ENCODE results near the gene DHX8. TPM values are rescaled to one million over a fixed set of nuclear protein-coding genes. Genes with fewer than 3 reads are reported as not detected.
A peak's percentile ranks its signal among the peaks of the same experiment; 100 is the strongest.

Gene DHX8
- polyA plus RNA-seq, 6 donors from 2014 or later = 20.5 to 40.4 (median 30.8) TPM

GRCh38 chr17:43549496-43549895 lies 65.7 kb downstream of the DHX8 start:
- no peak overlapping the region for H3K27ac Mint-ChIP-seq
- peaks cover 0 to 2% (median 0%) of the 10 kb centered on the region in 7 donors for H3K9me3 Mint-ChIP-seq
- peak overlapping the region in 1 of 8 donors; percentile 37 for H3K4me3 Mint-ChIP-seq
- DNase-seq (no peak), ATAC-seq (ENCODE audit: low read depth in 2 of 2) (no peak)
- H3K27me3 Mint-ChIP-seq = peaks cover 46 to 71% (median 60%) of the 10 kb centered on the region in 3 donors
- no peaks in the 10 kb centered on the region for H3K36me3 Mint-ChIP-seq
- H3K4me1 Mint-ChIP-seq = peaks cover 15 to 20% (median 17%) of the 10 kb centered on the region in 3 donors

- no peak overlapping the region for H3K27ac Mint-ChIP-seq
- H3K9me3 Mint-ChIP-seq = peaks cover 0 to 2% (median 0%) of the 10 kb centered on the region in 7 donors
- peaks cover 0 to under 1% of the 10 kb centered on the region in 2 donors for H3K36me3 Mint-ChIP-seq
- ATAC-seq (ENCODE audit: low read depth in 2 of 2) (no peak), DNase-seq (no peak)
- H3K4me1 Mint-ChIP-seq = peaks cover 8 to 13% (median 10%) of the 10 kb centered on the region in 3 donors
- peaks cover 41 to 74% (median 63%) of the 10 kb centered on the region in 3 donors for H3K27me3 Mint-ChIP-seq
- no peak overlapping the region for H3K4me3 Mint-ChIP-seq
Measured at GRCh38 chr17:43550754-43551153, 67.0 kb downstream of the DHX8 start.

DNA sequence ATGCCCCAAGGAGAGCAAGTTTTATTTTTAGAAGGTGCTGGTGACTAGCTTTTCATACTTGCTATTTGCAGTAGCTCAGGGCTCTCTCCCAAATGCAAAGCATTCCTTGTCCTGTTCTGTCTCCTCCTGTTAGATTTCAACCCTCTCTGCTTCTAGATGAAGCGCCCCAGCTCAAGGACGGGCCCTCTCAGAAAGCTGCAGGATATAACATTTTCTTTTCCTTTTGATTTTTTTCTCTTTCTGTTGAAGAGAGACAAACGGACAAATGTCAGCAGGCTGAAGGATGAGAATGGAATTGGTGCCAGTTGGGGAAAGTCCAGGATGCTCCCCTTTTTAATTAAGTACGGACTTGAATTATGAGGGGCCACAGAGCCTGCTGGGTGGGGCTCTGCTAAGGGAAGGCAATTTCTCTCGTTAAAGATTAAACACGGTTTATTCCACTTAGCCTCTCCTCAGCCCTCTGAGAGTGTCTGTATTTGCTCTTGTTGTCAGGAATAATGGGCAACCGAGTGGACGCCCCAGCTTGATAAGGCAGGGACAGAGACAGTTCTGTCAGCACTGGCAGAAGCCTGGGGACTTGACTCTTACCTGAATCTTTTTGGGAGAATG lies 68.6 kb downstream of the DHX8 start:
- Mint-ChIP-seq H3K9me3 (peaks cover 0 to 2% (median 0%) of the 10 kb centered on the region in 7 donors), H3K36me3 (peaks cover 0 to 8% of the 10 kb centered on the region in 2 donors), H3K27ac (peak overlapping the region in 1 of 6 donors; percentile 61), H3K4me1 (peaks cover 0 to 6% (median 4%) of the 10 kb centered on the region in 3 donors), H3K27me3 (peaks cover 44 to 71% (median 63%) of the 10 kb centered on the region in 3 donors), H3K4me3 (no peak overlapping the region)
- DNase-seq = no peak
- no peak for ATAC-seq (ENCODE audit: low read depth in 2 of 2)

DNA sequence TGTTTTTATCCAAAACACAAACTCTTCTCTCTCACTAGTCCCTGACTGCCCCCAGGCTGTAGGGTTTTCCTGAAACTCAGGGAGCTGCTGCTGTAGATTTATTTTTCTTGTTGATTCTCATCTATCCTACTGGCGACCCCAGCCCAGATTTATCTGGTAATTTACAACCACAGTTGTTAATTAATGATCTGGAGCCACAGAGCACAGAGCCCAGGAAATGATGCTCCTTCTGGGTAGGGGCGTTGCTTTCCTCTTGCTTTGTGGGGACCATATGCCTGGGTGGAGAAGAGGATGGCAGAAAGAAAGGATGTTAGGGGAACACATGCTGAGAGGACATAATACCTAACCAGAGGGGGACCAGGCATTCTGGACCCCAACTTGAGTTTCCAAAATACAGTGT lies 69.8 kb downstream of the DHX8 start:
- peaks cover 0 to 4% (median 4%) of the 10 kb centered on the region in 3 donors for H3K4me1 Mint-ChIP-seq
- H3K4me3 Mint-ChIP-seq = peak overlapping the region in 1 of 8 donors; percentile 44
- no peak overlapping the region for H3K27ac Mint-ChIP-seq
- DNase-seq (no peak), ATAC-seq (ENCODE audit: low read depth in 2 of 2) (no peak)
- H3K36me3 Mint-ChIP-seq = peaks cover 0 to 8% of the 10 kb centered on the region in 2 donors
- peaks cover 36 to 63% (median 56%) of the 10 kb centered on the region in 3 donors for H3K27me3 Mint-ChIP-seq
- peaks cover 0 to 2% (median 0%) of the 10 kb centered on the region in 7 donors for H3K9me3 Mint-ChIP-seq

GRCh38 chr17:43554857-43555256 lies 71.1 kb downstream of the DHX8 start:
- Mint-ChIP-seq H3K9me3 (no peaks in the 10 kb centered on the region), H3K27me3 (peaks cover 27 to 62% (median 55%) of the 10 kb centered on the region in 3 donors), H3K4me1 (peaks cover 0 to 4% (median 4%) of the 10 kb centered on the region in 3 donors), H3K36me3 (peaks cover 0 to 8% of the 10 kb centered on the region in 2 donors), H3K4me3 (no peak overlapping the region), H3K27ac (no peak overlapping the region)
- DNase-seq (no peak), ATAC-seq (ENCODE audit: low read depth in 2 of 2) (no peak)

DNA sequence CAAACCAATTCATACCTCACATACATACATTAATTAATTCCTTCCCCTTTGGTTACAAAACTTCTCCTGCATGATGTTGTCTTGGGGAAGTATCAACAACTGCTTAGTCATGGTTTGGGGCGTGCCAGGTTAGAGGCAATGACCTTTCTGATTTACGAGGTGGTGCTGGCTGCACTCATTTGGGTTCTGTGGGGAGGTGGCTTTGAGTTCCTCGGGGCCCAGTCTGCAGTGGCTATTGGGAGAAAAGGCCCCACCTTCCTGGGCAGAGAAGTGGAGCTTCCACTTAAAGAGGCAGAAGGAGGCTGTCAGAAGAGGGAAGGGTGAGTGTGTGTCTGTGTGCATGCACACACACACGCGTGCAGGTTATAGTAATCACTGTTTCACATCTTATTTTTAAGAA lies 72.5 kb downstream of the DHX8 start:
- no peaks in the 10 kb centered on the region for H3K9me3 Mint-ChIP-seq
- H3K4me1 Mint-ChIP-seq = peaks cover 0 to 4% (median 4%) of the 10 kb centered on the region in 3 donors
- peaks cover 26 to 62% (median 54%) of the 10 kb centered on the region in 3 donors for H3K27me3 Mint-ChIP-seq
- H3K36me3 Mint-ChIP-seq = peaks cover 0 to 8% of the 10 kb centered on the region in 2 donors
- no peak overlapping the region for H3K27ac Mint-ChIP-seq
- ATAC-seq (ENCODE audit: low read depth in 2 of 2) (no peak), DNase-seq (no peak)
- H3K4me3 Mint-ChIP-seq = no peak overlapping the region

DNA sequence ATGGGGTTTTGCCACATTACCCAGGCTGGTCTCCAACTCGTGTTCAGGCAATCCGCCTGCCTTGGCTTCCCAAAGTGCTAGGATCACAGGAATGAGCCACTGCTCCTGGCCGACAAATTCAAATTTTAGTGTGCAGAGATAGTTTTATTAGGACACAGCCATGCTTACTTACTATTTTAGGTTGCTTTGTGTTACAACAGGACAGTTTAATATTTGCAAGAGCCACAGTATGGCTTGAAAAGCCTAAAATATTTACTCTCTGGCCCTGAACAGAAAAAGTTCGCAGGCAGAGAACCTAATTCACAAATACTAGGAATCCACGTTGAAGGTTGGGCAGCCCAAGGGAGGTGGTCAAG lies 75.0 kb downstream of the DHX8 start:
- Mint-ChIP-seq H3K27me3 (peaks cover 38 to 72% (median 70%) of the 10 kb centered on the region in 3 donors), H3K27ac (peak overlapping the region in 1 of 6 donors; percentile 9), H3K9me3 (no peaks in the 10 kb centered on the region), H3K4me3 (no peak overlapping the region), H3K4me1 (peaks cover 5 to 9% (median 8%) of the 10 kb centered on the region in 3 donors), H3K36me3 (peaks cover 0 to 8% of the 10 kb centered on the region in 2 donors)
- ATAC-seq (ENCODE audit: low read depth in 2 of 2) (no peak), DNase-seq (no peak)

- Mint-ChIP-seq H3K4me3 (no peak overlapping the region), H3K4me1 (peaks cover 5 to 9% (median 8%) of the 10 kb centered on the region in 3 donors), H3K9me3 (no peaks in the 10 kb centered on the region), H3K36me3 (peaks cover 0 to 8% of the 10 kb centered on the region in 2 donors), H3K27ac (peak overlapping the region in 1 of 6 donors; percentile 9), H3K27me3 (peaks cover 42 to 72% (median 69%) of the 10 kb centered on the region in 3 donors)
- no peak for DNase-seq
- no peak for ATAC-seq (ENCODE audit: low read depth in 2 of 2)
Measured at GRCh38 chr17:43559161-43559816, 75.5 kb downstream of the DHX8 start.

DNA sequence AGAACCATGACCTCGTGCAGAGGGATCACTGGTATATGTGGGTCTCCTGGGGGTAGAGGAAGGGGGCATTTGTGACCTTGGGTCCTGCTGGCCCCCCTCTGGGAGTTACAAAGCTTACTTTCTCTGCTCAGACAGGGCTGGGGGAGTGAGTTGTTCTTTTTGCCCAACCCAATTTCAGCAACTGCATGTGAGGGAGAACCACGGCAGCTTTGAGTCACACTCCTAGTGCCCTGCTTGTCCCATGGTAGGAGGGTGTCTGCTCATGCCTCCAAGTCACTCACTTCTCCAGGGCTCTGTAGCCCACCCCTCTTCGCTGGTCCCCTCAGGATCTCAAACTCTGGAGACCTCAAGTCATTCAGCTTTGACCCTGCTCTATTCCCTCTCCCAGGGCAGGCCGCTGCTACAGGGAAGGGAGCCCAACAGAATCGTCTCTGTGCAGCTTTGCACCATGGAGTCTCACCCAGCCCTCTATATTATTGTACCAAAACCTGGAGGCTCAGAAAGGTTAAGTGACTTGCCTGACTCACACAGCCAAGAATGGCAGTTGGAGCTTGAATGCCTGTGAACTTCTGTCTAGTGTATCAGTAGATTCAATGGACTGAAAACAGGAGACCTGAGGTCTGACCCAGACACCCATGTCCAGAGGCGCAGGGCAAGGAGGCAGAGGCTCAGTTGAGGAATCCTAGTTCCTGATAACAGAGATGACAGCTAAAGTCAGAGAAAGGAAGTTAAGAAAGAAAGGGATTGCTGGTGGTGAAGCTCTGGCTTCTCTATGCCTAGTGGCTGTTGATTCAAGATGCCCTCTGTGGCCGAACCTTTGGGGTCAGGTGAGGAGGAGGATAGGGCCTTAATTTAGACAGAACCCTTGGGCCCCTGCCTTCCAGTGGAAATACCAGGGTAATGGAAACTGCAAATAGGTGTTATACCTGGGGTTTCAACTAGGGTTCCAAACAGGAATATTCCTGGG lies 77.0 kb downstream of the DHX8 start:
- H3K27me3 Mint-ChIP-seq = peaks cover 47 to 68% (median 64%) of the 10 kb centered on the region in 3 donors

DNA sequence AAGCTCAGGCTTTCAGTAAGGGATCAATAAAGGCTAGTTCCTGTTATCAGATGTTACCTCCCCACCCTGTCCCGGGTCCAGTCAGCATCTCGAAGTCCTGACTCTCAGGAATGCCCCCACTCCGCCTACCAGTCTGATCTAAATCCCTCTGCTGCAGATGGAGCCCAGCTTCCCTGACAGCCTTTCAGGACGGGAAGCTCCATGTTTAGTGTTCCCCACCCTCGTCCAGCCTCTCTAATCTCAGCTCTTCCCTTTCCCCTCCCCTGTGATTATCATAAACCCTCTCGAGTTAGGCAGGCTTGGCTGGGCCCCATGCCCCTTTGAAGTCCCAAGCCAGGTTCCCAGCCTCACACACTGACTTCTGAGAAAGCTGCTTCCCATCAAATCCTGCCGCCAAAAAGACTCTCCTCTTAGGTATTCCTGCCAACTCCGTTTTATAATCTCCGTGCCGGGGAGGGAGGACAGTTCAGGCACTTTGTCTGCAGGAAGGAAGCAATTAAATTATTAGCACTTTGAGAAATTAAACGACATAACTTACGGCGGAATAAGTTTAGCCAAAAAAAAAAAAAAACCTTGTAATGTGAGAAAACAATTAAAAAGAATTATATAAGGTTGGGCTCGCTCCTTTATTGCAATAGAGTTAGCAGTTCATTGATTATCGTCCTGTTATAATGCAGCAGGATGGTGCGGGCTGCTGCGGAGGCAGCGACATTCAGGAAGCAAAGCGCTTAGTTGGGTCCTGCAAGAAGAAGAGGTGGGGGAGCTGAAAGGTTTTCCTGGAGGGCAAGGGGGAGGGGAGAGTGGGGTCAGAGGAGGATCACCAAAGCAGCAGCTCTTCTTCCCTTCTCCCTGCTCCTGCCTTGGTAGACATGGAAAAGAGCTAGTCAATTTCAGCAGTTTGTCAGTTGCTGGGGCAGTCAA lies 79.2 kb downstream of the DHX8 start:
- no peaks in the 10 kb centered on the region for H3K36me3 Mint-ChIP-seq
- H3K4me1 Mint-ChIP-seq = peaks cover 4 to 5% (median 5%) of the 10 kb centered on the region in 3 donors
- H3K27me3 Mint-ChIP-seq = peaks cover 40 to 58% (median 57%) of the 10 kb centered on the region in 3 donors
- DNase-seq (no peak), ATAC-seq (ENCODE audit: low read depth in 2 of 2) (no peak)
- no peak overlapping the region for H3K27ac Mint-ChIP-seq
- no peaks in the 10 kb centered on the region for H3K9me3 Mint-ChIP-seq
- H3K4me3 Mint-ChIP-seq = no peak overlapping the region

More for the DNA sequence above, 77.0 kb downstream of the DHX8 start:
- H3K4me3 Mint-ChIP-seq = no peak overlapping the region
- H3K36me3 Mint-ChIP-seq = peaks cover 0 to 7% of the 10 kb centered on the region in 2 donors
- DNase-seq (no peak), ATAC-seq (ENCODE audit: low read depth in 2 of 2) (no peak)
- H3K4me1 Mint-ChIP-seq = peaks cover 5 to 9% (median 8%) of the 10 kb centered on the region in 3 donors
- H3K9me3 Mint-ChIP-seq = no peaks in the 10 kb centered on the region
- no peak overlapping the region for H3K27ac Mint-ChIP-seq

DNA sequence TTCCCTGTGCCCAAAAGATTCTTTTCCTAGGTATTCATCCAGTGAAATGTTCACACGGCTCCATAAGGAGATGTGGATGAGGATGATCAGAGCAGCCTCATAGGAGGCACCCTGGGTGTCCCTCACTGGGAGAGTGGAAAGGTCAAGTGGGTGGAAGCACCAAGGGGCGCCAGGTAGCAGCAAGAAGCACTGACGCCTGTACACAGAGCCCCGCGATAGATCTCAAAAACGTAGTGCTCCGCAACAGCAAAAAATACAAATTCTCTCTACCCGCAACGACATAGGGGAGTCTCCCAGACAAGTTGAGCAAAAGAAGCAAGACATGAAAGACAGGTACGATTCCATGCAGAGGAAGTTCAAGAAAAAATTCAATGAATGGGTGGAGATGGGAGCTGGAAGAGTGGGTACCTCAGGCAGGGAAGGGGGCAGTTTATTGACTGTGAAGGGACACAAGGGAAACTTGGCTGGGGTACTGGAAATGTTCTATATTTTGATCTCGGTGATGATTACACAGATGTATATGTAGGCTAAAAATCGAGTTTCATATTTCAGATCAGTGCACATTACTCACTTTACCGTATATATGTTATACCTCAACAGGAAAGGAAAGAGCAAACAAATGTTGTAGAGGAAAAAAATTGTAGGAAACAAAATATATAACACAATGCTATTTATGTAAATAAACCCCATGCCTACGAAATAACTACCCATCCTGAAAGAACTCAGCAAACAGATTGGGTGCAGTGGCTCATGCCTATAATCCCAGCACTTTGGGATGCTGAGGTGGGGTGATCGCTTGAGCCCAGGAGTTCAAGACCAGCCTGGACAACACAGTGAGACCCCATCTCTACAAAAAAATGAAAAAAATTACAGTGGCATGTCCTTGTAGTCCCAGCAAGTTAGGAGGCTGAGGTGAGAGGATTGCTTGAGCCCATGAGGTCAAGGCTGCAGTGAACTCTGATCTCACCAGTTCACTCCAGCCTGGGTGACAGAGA lies 80.1 kb downstream of the DHX8 start:
- ATAC-seq (ENCODE audit: low read depth in 2 of 2) (no peak), DNase-seq (no peak)
- H3K4me1 Mint-ChIP-seq = peaks cover 4 to 5% (median 5%) of the 10 kb centered on the region in 3 donors
- peak overlapping the region in 1 of 6 donors; percentile 39 for H3K27ac Mint-ChIP-seq
- peaks cover 40 to 57% (median 54%) of the 10 kb centered on the region in 3 donors for H3K27me3 Mint-ChIP-seq
- H3K4me3 Mint-ChIP-seq = no peak overlapping the region
- no peaks in the 10 kb centered on the region for H3K36me3 Mint-ChIP-seq
- H3K9me3 Mint-ChIP-seq = peaks cover 0 to 5% (median 0%) of the 10 kb centered on the region in 7 donors

All from naive B cell (primary cell).